ENCODE results near the gene NT5M.
A peak's percentile ranks its signal among the peaks of the same experiment; 100 is the strongest.

DNA sequence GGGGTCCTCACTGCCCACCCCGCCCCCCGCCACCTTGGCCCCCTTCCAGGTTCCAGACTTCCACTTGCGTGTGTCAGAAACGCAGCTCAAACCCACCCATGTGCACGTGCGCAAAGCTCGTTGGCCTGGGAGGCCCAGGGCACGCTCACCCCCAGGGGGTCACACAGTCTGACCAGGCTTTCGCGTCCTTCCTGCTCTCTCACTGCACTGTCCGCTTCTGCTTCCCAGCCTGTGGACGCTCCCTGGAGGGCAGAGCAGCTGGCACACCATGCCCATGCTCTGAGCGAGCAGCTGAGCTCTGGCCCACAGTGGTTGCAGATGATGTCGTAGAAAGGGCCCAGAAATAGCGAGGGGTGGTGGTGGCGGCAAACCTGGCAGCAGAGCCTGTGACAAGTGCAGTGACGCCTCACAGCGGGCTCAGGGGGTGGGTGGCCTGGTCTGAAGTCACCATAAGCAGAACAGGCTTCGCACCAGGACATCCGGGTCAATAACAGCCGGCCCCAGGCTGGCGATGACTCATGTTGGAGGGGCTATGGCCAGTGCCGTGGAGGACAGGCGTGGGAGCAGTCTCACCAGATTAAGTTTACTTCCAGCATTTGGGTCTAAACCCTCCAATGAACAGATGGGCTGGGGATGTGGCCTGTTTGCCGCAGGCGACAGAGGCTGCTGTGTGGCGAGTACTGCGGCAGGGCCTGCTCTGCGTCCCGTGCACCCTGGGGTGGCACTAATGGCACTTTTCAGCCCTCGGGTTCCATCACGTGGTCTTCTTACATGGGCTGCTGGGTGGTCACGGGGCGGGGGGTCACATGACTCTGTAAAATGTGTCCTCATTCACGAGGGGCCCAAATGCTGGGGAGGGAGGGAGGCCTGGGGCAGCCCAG is 49.0 kb downstream of the NT5M start:
- no peak for TF ChIP-seq CTCF (IDR thresholded peaks at IDR 0.05)
- no peak for TF ChIP-seq POLR2A (IDR thresholded peaks at IDR 0.05)
- peak in 1 of 2 donors; percentile 34 for TF ChIP-seq POLR2AphosphoS5 (IDR thresholded peaks at IDR 0.05; ENCODE audit: insufficient read depth in 1 of 2, low read depth in 1 of 2)
